Measurements from ENCODE around the gene KDM8. TPM values are rescaled to one million over a fixed set of nuclear protein-coding genes. Genes with fewer than 3 reads are reported as not detected.

Gene KDM8
- total RNA-seq, 1 donor from 2014 or later = 1.8 TPM

DNA sequence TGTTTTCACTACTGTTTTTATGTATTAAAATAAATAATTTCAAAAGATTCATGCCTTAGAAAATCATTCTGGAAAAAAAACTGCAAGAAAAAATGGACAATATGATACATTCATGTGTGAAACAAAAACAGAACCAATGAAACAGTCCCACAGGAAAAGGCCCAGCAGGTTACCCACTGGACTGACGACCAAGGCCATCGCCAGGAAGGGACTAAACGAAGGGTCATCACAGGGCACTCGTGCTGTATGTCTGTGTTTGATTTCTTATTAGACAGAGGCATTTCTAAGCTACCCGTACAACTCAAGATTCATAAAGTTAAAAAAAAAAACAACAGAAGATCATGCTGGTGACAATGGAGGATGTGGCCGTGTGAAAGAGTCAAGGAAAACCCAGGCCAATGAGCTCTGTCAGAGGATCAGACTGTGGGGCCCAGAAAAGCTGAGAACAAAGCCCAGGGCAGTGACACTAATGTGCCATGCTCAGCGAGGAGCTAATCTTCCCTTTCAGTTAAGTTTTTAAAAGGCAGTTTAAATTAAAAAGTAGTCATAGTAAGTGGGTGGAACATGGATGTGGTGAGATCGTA, 33.4 kb downstream of the KDM8 start:
- TF ChIP-seq, protein P1, sequence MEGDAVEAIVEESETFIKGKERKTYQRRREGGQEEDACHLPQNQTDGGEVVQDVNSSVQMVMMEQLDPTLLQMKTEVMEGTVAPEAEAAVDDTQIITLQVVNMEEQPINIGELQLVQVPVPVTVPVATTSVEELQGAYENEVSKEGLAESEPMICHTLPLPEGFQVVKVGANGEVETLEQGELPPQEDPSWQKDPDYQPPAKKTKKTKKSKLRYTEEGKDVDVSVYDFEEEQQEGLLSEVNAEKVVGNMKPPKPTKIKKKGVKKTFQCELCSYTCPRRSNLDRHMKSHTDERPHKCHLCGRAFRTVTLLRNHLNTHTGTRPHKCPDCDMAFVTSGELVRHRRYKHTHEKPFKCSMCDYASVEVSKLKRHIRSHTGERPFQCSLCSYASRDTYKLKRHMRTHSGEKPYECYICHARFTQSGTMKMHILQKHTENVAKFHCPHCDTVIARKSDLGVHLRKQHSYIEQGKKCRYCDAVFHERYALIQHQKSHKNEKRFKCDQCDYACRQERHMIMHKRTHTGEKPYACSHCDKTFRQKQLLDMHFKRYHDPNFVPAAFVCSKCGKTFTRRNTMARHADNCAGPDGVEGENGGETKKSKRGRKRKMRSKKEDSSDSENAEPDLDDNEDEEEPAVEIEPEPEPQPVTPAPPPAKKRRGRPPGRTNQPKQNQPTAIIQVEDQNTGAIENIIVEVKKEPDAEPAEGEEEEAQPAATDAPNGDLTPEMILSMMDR (IDR thresholded peaks at IDR 0.05; ENCODE audit: insufficient read depth, low read length, severe bottlenecking) = no peak
- no peaks in the 10 kb centered on the region for H3K27me3 ChIP-seq (ENCODE audit: control insufficient read depth, insufficient read depth, low read length)
- no peak overlapping the region for H3K4me3 ChIP-seq (ENCODE audit: low read depth, low read length)
- peaks cover 11% of the 10 kb centered on the region for H3K36me3 ChIP-seq (ENCODE audit: control insufficient read depth, insufficient read depth, low read length)
- FAIRE-seq = no peak
- DNase-seq (ENCODE audit: low read depth) = no peak

DNA sequence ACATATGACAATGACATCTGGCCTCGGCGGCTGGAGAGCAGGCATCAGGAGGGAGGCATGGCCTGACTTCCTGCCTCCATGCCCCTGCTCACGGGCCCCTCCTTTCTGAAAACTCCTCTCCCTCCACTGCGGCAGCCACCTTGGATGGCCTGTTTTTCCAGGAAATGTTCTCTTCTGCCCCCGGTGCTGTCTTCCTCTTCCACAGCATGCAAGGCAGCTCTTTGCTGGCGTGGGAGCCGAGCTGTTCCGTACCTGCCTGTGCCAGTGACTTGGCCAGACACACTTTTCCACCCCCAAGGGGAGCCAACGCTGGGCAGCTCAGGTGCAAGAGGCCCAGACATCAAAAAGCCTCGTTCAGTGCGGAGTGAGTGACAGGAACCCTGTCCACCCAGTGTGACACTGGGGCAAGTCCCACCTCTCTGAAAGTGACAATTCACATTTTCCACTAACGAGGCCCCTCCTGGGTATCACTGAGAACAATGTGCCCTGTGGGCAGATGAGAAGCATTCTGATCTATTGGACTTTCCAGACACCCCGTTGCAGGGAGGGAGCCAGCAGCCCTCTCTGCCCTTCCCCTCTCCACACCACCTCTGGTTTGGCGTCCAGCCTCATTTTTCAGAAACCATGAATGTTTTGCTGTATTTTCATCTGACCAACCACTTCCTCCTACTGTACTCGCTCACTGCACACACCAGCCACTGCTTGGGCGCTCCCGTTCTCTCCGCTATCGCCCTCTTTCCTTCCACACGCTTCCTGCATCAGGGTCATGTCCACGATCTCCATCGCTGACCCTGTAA, 34.1 kb downstream of the KDM8 start:
- TF ChIP-seq, protein P1 (IDR thresholded peaks at IDR 0.05; ENCODE audit: insufficient read depth, low read length, severe bottlenecking) = no peak
- Histone ChIP-seq H3K27me3 (ENCODE audit: control insufficient read depth, insufficient read depth, low read length) (no peaks in the 10 kb centered on the region), H3K36me3 (ENCODE audit: control insufficient read depth, insufficient read depth, low read length) (peaks cover 7% of the 10 kb centered on the region), H3K4me3 (ENCODE audit: low read depth, low read length) (no peak overlapping the region)
- DNase-seq (ENCODE audit: low read depth) = no peak
- FAIRE-seq = no peak

DNA sequence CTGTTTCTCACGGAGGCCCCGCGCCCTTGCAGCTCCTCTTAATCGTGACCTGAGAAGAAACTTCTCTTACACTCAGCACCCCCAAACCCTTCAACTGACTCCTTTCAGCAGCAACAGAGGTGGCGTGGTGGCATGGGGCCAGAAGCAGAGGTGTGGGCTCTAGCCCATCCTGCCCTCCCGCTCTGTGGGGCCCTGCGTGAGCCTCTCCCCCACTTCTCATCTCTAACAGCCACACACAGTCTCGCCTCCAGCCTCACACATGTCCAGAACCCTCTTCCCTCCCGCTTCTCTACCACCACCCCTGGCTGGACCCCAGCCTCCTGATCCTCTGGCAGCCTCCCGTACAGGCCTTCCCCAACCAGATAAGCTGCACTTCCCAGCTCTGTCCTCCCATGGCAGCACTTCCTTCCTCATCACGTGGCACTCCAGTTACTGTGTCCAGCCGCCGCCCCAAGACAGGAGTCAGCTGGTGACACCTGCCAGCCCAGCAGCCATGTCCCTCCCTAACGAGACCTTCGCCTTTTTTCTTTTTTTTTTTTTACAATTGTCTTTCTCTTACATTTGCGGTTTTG, 34.8 kb downstream of the KDM8 start:
- H3K4me3 ChIP-seq (ENCODE audit: low read depth, low read length) = no peak overlapping the region
- no peak for DNase-seq (ENCODE audit: low read depth)
- TF ChIP-seq, protein P1 (IDR thresholded peaks at IDR 0.05; ENCODE audit: insufficient read depth, low read length, severe bottlenecking) = no peak
- no peaks in the 10 kb centered on the region for H3K27me3 ChIP-seq (ENCODE audit: control insufficient read depth, insufficient read depth, low read length)
- H3K36me3 ChIP-seq (ENCODE audit: control insufficient read depth, insufficient read depth, low read length) = peaks cover 7% of the 10 kb centered on the region
- no peak for FAIRE-seq

DNA sequence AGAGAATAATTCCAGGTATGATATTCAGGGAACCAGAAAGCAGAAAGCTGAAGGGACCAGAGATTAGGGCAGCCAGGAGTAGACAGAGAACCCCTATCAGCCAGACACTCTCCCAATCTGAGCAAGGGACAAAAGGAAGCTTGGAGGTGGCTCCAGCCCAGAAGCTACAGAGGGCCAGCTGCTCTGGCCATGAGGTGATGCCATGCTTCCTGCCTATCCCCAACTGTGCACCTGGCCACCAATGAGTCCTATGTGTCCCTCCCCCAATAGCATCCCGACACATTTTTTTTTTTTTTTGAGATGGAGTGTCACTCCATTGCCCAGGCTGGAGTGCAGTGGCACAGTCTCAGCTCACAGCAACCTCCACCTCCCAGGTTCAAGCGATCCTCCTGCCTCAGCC, 35.3 kb downstream of the KDM8 start:
- DNase-seq (ENCODE audit: low read depth) (no peak), FAIRE-seq (no peak)
- no peak overlapping the region for H3K4me3 ChIP-seq (ENCODE audit: low read depth, low read length)
- no peaks in the 10 kb centered on the region for H3K27me3 ChIP-seq (ENCODE audit: control insufficient read depth, insufficient read depth, low read length)
- TF ChIP-seq, protein P1 (IDR thresholded peaks at IDR 0.05; ENCODE audit: insufficient read depth, low read length, severe bottlenecking) = no peak
- peaks cover 7% of the 10 kb centered on the region for H3K36me3 ChIP-seq (ENCODE audit: control insufficient read depth, insufficient read depth, low read length)

DNA sequence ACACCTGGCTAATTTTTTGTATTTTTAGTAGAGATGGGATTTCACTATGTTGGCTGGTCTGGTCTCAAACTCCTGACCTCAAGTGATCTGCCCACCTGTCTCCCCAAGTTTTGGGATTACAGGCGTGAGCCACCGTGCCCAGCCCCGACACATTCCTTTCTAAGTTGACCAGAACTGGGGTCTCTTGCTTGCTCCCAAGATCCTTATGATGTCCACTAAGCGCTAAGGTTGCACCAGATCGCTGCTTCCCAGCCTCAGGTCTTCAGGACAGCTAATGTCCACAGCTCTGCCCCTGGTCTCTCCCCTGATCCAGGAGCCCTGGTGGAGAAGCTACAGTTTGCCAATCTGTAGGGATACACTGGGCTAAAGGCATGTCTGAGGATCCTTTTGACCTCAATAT, 35.7 kb downstream of the KDM8 start:
- peaks cover 4% of the 10 kb centered on the region for H3K36me3 ChIP-seq (ENCODE audit: control insufficient read depth, insufficient read depth, low read length)
- FAIRE-seq (no peak), DNase-seq (ENCODE audit: low read depth) (no peak)
- no peaks in the 10 kb centered on the region for H3K27me3 ChIP-seq (ENCODE audit: control insufficient read depth, insufficient read depth, low read length)
- TF ChIP-seq, protein P1 (IDR thresholded peaks at IDR 0.05; ENCODE audit: insufficient read depth, low read length, severe bottlenecking) = no peak
- H3K4me3 ChIP-seq (ENCODE audit: low read depth, low read length) = no peak overlapping the region

All from bronchial epithelial cell (primary cell).